Stimulated activated CD8-positive, alpha-beta memory T cell treated with anti-CD3 and anti-CD28 coated beads, Interleukin-12 subunit alpha, Interleukin-12 subunit beta, amount 100 ng/mL, for 4 hours (primary cell): Measurements from ENCODE around the gene BCL3.
"Not testable (repeated sequence)": the region's sequence is repeated elsewhere in the genome, so short reads cannot be mapped to it uniquely, and the experiment has no call there.

Experiments used
- DNase-seq: peaks from one replicate; pipeline ENCODE4 v3.0.0-alpha.2; 2020; ENCODE audit warnings: low read depth

The BCL3 gene

GRCh38 chr19:44758596-44758995 lies 10.1 kb downstream of the BCL3 start:
- DNase-seq, result no peak

DNA sequence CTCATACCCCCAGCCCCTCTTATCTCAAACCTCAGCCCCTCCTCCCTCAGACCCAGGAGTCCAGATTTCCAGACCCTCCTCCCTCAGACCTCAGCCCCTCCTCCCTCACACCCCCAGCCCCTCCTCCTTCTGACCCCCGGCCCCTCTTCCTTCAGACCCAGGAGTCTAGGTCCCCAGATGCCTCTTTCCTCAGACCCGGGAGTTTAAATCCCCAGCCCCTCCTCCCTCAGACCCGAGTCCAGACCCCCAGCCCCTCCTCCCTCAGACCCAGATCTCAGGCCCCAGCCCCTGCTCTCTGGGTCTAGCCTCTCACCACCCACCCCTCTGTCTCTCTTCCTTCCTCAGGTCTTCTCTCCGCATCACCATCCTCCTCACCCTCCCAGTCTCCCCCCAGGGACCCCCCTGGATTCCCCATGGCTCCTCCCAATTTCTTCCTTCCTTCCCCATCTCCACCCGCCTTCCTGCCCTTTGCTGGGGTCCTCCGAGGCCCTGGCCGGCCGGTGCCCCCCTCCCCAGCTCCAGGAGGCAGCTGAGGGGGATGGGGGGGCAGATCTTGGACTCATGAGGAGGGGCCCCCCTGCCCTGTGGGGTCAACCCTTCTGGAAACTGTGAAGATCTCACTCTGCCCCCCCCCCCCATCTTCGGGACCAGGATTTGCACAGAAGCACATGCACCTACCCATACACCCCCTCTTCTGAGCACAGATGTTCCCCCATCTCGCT lies 10.7 kb downstream of the BCL3 start:
- DNase-seq, result no peak

DNA sequence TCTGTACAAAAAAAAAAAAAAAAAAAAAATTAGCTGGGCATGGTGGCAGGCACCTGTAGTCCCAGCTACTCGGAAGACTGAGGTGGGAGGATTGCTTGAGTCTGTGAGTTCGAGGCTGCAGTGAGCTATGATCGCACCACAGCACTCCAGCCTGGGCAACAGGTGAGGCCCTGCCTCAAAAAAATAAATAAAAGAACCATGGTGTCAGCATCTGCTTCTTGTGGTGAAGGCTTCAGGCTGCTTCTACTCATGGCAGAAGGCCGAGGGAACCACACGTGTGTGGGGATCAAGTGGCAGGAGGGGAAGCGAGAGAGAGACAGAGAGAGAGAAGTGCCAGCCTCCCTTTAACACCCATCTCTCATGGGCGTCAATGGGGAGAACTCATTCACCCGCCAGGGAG lies 13.5 kb downstream of the BCL3 start:
- DNase-seq, result no peak

- no peak for DNase-seq
Measured at GRCh38 chr19:44765033-44765948, 16.8 kb downstream of the BCL3 start.

GRCh38 chr19:44765949-44766335 lies 17.4 kb downstream of the BCL3 start:
- no peak for DNase-seq

DNA sequence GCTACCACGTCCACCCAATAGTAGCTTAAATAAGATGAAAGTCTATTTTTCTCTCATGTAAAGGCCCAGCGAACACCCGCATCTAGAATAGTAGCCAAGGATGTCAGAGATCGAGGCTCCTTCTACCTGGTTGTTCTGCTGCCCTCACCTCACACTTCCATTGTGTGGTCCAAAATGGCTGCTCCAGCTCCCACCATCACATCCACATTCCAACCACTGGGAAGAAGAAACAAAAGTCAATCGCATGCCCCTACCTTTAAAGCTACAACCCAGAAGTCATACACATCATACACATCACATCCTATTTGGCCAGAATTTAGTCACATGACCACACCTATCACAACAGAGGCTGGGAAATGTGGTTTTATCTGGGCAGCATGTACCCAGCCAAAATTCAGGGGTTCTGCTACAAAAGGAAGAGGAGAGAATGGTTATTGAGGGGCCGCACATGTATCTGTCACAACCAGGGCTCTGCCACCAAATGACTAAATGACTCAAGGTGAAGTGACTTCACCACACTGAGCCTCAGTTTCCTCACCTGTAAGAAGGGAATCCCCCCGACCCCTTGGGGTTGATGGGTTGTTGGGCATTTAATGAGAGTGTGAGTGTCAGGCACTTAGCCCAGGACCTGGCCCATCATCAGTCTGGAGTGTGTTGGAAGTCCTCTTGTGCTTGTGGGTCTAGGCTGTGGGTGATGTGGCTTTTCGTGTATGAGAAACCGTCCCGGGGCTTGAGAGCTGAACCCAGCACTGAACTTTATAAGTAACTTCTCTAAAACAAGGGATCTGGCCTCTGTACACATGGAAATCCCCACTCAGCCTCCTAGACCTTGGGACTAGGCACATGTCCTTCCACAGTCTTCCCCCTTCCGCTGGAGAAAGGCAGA lies 19.0 kb downstream of the BCL3 start:
- DNase-seq, result no peak

DNA sequence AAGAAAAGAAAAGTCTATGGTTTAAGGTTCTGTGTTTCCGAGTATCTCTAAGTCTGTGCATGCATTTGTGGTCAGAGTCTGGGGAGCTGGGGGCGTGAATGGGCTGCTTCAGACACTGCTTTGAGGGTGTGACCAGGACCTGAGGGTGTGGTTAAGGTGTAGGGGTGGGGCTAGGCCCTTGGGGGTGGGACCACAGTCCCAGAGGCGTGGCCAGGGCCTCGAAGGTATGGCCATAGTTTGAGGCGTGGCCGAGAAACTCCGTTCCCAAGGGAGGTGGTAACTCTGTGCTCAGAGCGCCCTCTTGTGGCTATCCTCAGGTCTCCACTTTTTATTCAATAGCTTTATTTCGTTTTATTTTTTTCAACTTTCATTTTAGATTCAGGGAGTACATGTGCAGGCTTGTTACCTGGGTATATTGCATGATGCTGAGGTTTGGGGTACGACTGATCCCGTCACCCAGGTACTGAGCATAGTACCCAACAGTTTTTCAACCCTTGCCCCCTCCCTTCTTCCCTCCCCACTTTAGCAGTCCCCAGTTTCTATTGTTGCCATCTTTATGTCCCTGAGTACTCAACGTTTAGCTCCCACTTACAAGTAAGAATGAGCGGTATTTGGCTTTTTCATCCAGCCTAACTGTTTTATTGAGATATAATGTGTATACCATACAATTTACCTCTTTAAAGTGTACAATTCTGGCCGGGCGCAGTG lies 22.2 kb downstream of the BCL3 start:
- DNase-seq, result peak; percentile 93

DNA sequence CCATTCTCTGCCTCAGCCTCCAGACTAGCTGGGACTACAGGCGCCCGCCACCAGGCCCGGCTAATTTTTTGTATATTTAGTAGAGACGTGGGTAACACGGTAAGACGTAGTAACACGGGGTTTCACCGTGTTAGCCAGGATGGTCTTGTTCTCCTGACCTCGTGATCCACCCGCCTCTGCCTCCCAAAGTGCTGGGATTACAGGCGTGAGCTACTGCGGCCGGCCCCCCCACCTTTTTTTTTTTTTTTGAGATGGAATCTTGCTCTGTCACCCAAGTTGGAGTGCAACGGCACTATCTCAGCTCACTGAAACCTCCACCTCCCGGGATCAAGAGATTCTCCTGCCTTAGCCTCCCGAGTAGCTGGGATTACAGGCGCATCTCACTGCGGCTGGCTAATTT lies 23.6 kb downstream of the BCL3 start:
- DNase-seq, result not testable (repeated sequence)

GRCh38 chr19:44772959-44773358 lies 24.5 kb downstream of the BCL3 start:
- DNase-seq, result no peak

GRCh38 chr19:44775676-44776240 lies 27.2 kb downstream of the BCL3 start:
- DNase-seq, result no peak

DNA sequence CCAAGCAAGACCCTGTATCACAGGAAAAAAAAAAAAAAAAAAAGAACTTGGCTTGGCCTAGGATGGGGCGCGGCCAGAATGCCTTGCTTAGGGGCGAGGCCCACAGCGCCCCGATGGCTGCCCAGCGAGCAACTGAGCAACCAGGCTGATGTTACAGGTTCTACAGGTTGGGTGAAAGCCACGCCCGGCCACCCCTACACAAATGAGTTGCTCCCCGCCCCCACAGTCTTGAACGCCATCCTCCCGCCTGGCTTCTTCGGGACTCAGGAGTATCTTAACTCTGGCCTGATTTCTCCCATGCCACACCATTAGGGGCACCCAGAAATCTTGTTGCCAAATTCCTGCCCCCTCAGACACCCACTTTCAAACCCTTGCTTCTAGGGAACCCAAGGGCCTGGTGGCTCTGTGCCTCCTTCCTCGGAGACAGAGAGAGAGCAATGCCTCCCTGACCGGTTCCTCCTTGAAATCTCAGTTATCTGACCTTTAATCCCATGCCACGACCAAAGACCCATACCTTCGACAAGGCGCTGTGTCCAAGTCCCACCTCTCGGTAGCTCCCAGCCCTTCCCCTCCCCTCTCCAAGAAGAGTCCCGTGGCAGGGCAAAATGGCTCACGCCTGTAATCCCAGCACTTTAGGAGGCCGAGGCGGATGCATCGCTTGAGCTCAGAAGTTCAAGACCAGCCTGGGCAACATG lies 28.0 kb downstream of the BCL3 start:
- no peak for DNase-seq

GRCh38 chr19:44777715-44778347 lies 29.3 kb downstream of the BCL3 start, which contains the start of gene CBLC:
Gene CBLC, plus strand, starts transcription at chr19:44777890. Its CDS starts 42 bp downstream, at chr19:44777932.
- no peak for DNase-seq

DNA sequence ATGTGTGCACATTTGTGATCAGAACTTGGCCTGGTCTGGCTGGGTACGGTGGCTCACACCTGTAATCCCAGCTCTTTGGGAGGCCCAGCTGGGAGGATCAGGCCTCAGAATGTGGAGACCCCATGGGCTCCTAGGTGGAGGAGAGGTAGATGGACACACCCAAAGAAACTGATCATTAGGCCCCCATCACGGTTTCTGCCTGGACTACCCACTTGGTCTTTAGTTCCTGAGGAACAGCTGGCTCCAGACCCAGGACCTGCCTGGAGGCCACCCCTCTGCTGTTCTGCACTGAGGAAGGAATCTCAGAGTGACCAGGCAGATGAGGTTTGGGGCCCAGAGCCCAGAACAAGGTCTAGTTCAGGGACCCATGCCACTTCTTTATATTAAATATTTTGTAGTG lies 30.6 kb downstream of the BCL3 start:
- no peak for DNase-seq

GRCh38 chr19:44781694-44782093 lies 33.2 kb downstream of the BCL3 start:
- DNase-seq, result not testable (repeated sequence)

DNA sequence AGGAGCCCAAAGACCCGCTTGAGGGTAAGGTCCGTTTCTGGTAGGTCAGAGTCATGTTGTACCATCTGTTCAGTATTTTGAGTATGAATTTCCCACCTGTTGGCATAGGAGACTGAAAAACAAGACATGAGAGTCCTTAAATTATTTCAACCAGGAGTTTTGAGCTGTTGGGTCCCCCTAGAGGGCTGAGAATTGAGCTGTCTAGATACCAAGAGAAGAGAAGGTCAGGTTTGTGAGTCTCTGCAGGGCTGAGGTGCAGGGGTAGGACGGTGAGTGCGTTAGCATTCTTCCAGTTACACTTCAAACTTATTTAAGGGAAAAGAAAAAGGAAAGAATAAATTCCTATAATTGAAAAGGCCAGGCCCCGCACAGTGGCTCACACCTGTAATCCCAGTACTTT lies 34.2 kb downstream of the BCL3 start:
- no peak for DNase-seq

DNA sequence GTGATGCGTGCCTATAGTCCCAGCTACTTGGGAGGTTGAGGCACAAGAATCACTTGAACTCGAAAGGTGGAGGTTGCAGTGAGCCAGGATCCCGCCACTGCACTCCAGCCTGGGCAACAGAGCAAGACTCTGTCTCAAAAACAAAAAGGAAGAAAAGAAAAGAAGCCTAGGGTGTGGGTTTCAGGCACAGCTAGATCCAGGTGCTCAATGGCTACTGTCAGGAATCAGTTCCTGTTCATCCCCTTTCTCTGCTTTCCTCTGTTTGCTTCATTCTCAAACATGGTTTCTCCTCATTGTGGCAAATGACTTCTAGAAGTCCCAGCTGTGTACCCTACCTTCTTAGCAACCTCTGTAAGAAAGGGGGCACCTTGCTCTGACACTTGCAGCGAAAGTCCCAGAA lies 35.0 kb downstream of the BCL3 start:
- no peak for DNase-seq

- DNase-seq, result no peak
Measured at GRCh38 chr19:44785271-44785670, 36.8 kb downstream of the BCL3 start.

GRCh38 chr19:44785993-44786392 lies 37.5 kb downstream of the BCL3 start:
- no peak for DNase-seq

DNA sequence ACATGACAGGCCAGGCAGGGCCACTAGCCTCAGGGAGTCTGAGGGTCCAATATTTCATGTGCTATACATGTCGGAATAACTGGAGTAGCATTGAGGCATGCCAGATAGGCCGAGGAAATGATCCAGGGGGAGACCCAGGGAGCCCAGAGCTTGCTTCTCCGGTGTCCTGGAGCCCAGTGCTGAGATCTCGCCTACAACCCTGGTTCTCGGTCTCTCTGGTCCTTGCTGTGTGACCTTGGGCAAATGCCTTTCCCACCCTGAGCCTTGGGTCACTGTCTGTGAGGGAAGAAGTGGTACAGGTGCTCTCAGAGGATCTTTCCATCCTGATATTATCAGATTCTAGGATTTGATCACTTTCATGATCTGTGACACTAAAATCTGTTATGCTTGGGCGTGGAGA lies 40.5 kb downstream of the BCL3 start:
- DNase-seq, result no peak

DNA sequence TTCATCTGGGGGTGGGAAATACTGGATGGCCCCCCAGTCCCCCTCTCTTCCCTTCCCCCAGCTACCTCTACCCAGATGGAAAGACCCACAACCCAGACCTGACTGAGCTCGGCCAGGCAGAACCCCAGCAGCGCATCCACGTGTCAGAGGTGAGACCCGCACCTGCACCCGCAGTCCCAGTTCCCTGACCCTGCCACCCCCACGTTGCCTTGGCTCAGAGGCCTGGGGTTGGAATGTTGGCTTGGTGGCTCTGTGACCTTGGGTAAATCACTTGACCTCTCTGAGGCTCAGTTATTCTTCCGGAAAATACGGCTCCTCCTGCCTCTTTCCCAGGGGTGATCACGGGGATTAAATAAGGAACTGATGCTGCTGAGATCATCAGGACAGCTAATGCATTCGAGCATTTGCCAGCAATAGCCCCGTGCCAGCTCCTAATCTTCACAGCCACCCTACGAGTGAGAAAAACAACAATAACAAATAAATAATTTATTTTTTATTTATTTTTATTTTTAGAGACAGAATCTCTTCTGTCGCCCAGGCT lies 41.5 kb downstream of the BCL3 start:
- DNase-seq, result no peak
